Cerebellar cortex (tissue), 1 donor: Measurements from ENCODE around the gene VWA1.
"Not testable (repeated sequence)": the region's sequence is repeated elsewhere in the genome, so short reads cannot be mapped to it uniquely, and the experiment has no call there.

Source experiments
- DNase-seq: peaks from one replicate; pipeline ENCODE4 v3.0.0-alpha.2; 2015; ENCODE audit warnings: low spot score

VWA1 gene

DNA sequence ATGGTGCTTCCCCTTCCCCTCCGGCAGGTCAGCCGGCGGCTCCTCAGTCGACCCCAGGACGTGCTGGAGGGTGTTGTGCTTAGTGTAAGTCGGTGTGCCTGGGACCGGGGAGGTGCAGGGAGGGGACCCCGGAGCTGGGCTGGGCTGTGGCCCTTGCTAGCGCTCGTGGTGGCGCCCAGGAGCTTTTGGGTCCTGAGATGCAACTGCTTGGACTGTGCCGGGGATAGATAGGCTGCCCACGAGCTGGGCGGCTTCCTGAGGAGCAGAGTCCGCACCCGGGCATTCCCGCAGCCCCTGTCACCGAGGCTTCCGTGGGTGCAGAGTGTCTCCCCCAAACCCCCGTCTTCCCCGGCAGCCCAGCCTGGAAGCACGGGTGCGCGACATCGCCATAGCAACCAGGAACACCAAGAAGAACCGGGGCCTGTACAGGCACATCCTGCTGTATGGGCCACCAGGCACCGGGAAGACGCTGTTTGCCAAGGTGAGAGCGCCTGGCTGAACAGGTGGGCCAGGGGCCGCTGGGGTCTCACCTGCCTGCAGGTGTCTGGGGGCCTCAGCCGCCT is 50.3 kb downstream of the VWA1 start:
- not testable (repeated sequence) for DNase-seq

DNA sequence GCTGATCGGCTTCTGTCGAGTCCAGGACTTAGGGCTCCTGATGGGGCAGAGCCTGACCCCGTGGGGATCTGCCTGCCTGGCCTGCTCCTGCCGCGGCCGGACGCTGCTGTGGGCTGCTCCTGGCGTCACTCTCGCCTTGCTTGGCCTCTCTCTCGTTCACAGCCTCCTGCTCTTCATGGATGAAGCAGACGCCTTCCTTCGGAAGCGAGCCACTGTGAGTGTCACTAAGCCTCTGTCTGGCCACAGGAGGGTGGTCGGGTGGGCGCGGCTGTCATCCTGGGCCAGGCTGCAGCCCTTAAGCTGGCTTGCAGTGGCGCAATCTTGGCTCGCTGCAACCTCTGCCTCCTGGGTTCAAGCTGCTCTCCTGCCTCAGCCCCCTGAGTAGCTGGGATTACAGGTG is 52.2 kb downstream of the VWA1 start:
- no peak for DNase-seq

DNA sequence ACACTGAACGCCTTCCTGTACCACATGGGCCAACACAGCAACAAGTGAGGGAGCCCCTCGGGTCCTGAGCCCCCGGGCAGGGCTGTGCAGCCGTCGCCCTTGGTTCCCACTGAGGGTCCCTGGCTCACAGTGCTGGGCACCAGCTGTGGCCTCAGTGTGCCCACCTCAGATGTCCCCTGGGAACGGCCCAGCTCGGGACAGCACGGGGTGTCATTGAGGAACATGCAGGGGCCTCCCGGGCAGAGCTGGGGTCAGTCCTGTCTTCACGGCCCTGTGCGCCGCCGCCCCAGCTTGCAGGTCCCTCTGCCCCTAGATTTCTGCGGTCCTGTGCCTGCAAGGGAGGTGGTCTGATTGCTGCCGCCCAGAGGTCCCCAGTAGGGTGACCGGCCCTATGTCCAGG is 53.7 kb downstream of the VWA1 start:
- DNase-seq, result no peak

DNA sequence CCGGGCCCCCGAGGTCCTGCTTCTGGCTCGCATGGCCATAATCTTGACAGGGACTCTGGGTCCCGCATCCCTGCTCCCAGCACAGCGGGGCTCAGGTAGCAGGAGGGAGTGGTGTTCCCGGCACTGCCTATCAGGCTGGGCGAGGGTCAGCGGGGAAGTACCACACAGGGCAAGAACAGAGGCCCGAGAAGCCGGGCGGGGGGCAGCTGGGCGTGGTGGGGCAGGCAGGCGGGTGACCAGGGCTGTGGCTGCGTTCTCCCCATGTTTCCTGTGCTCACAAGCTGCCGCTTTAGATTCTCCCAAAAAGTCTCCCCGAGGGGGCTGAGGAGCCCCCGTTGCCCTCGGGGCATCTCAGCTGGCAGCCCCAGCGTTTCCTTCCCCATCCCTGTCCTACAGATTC is 54.4 kb downstream of the VWA1 start:
- DNase-seq, result no peak

DNA sequence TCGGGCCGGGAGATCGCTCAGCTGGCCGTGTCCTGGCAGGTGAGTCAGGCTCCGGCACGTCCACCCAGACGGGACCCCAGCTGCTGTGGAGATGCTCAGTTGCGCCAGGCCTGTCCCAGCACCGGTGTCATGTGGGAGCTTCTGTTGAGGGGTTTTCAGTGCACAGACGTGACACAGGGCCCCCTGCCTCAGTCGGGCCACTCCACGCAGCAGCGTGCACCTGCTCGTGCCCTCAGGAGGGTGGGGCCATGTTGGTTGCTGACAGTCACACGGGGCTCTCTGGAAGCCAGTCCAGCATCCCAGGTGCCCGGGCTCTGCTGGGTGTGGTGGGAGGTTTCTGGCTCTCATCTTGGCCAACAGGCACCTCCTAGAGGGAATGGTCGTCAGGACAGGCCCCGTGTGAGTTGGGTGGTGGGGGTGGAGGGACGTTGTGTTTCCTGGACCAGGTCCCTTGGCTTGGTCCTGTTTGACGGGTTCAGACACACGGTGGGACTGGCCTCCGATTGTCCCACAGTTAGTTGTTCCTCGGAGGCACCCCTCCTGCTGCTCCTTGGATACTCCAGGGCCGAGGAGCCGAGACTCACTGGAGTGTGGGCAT is 55.2 kb downstream of the VWA1 start:
- DNase-seq, result no peak

DNA sequence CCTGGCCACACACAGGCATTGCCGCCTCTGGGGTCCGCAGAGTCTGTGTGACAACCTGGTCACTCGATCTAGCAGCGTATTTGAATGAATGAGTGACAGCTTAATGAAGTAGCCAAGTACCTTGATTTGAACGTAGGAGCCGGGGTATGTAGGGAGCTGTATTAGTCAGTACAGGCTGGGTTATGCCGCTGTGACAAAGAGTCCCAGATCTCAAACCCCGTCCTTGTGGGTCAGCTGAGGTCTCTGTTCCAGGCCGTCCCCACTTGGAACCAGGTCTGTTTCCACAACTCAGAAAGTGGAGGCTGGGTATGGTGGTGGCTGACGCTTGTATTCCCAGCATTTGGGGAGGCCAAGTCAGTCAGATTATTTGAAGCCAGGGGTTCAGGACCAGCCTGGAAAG is 56.1 kb downstream of the VWA1 start:
- no peak for DNase-seq
